NCI-H2081 treated with DMSO at 0.1 percent for 48 hours (cell line): ENCODE results near the gene CRTC1.

Source experiments
- DNase-seq: peaks from one replicate; lab custom pipeline; 2025; lab: John Stamatoyannopoulos, UW

The CRTC1 gene

GRCh38 chr19:18783958-18784785 is 100.7 kb downstream of the CRTC1 start:
- no peak for DNase-seq

- DNase-seq = no peak
Observed at GRCh38 chr19:18784786-18785120, 101.3 kb downstream of the CRTC1 start.

- DNase-seq = no peak
Observed at GRCh38 chr19:18785179-18786124, 102.0 kb downstream of the CRTC1 start.

- DNase-seq = no peak
Observed at GRCh38 chr19:18788529-18789421, 105.3 kb downstream of the CRTC1 start.

- no peak for DNase-seq
Observed at GRCh38 chr19:18789422-18789869, 106.0 kb downstream of the CRTC1 start.

- no peak for DNase-seq
Observed at GRCh38 chr19:18789883-18790565, 106.5 kb downstream of the CRTC1 start.

GRCh38 chr19:18790566-18791314 is 107.3 kb downstream of the CRTC1 start, which contains the start of gene COMP:
Gene COMP, minus strand, starts transcription at chr19:18791305. Its CDS starts 36 bp downstream, at chr19:18791269.
- no peak for DNase-seq

- no peak for DNase-seq
Observed at GRCh38 chr19:18791315-18791678, 107.8 kb downstream of the CRTC1 start.

- no peak for DNase-seq
Observed at GRCh38 chr19:18792661-18793060, 109.2 kb downstream of the CRTC1 start.

- DNase-seq = no peak
Observed at GRCh38 chr19:18793144-18794028, 109.9 kb downstream of the CRTC1 start.

GRCh38 chr19:18794029-18794313 is 110.5 kb downstream of the CRTC1 start:
- no peak for DNase-seq

- no peak for DNase-seq
Observed at GRCh38 chr19:18794692-18795091, 111.2 kb downstream of the CRTC1 start.

GRCh38 chr19:18795540-18795939 is 112.1 kb downstream of the CRTC1 start:
- no peak for DNase-seq

- DNase-seq = no peak
Observed at GRCh38 chr19:18796239-18796638, 112.8 kb downstream of the CRTC1 start.

- DNase-seq = no peak
Observed at GRCh38 chr19:18798384-18799352, 115.2 kb downstream of the CRTC1 start.

- no peak for DNase-seq
Observed at GRCh38 chr19:18799389-18799970, 116.0 kb downstream of the CRTC1 start.

GRCh38 chr19:18800079-18800478 is 116.6 kb downstream of the CRTC1 start:
- DNase-seq = no peak

- DNase-seq = no peak
Observed at GRCh38 chr19:18800636-18801035, 117.2 kb downstream of the CRTC1 start.
